Glutamatergic neuron (in vitro differentiated cells): ENCODE data around the gene SFI1. TPM values are rescaled to one million over a fixed set of nuclear protein-coding genes. Genes with fewer than 3 reads are reported as not detected.

Experiments used
- DNase-seq: peaks from one replicate; pipeline ENCODE4 v3.0.0; 2022
- H3K27ac Mint-ChIP-seq: one replicate; pipeline ENCODE4 v1.8.0; 2020; ENCODE audit warnings: mild to moderate bottlenecking, mixed read lengths, inconsistent platforms; ENCODE audit not compliant: unreplicated experiment
- H3K27me3 Mint-ChIP-seq: one replicate; pipeline ENCODE4 v1.8.0; 2020; ENCODE audit warnings: mild to moderate bottlenecking, moderate library complexity, mixed read lengths, inconsistent platforms; ENCODE audit not compliant: unreplicated experiment
- H3K36me3 Mint-ChIP-seq: one replicate; pipeline ENCODE4 v1.8.0; 2020; ENCODE audit warnings: mild to moderate bottlenecking, mixed read lengths, inconsistent platforms; ENCODE audit not compliant: unreplicated experiment
- H3K4me1 Mint-ChIP-seq: one replicate; pipeline ENCODE4 v1.8.0; 2020; ENCODE audit warnings: mild to moderate bottlenecking, low read depth, mixed read lengths, inconsistent platforms; ENCODE audit not compliant: unreplicated experiment
- H3K4me3 Mint-ChIP-seq: one replicate; pipeline ENCODE4 v1.8.0; 2020; ENCODE audit warnings: mild to moderate bottlenecking, mixed read lengths, inconsistent platforms; ENCODE audit not compliant: unreplicated experiment
- H3K9me3 Mint-ChIP-seq: one replicate; pipeline ENCODE4 v1.8.0; 2020; ENCODE audit warnings: mild to moderate bottlenecking, moderate library complexity, mixed read lengths, inconsistent platforms; ENCODE audit not compliant: unreplicated experiment
- CTCF ChIP-seq: fragments of 200-600 bp; sonication (generic); IDR thresholded peaks from one replicate; pipeline ENCODE4 v1.5.0; 2021; ENCODE audit not compliant: partially characterized antibody, unreplicated experiment
- total RNA-seq: library from RNA; stranded (reverse); fragmentation: NEBNext Ultra II Directional; extraction: Animal tissue kit (Norgen Biotek cat#: 25700); gene quantifications from one replicate; pipeline ENCODE4 v1.2.1, GENCODE V29; 2021; ENCODE audit not compliant: unreplicated experiment

Gene SFI1
- total RNA-seq, 1 donor from 2014 or later, result 48.7 TPM

GRCh38 chr22:31646186-31647019 is 150.1 kb downstream of the SFI1 start:
- Mint-ChIP-seq H3K4me3 (no peak overlapping the region), H3K4me1 (no peaks in the 10 kb centered on the region), H3K27ac (no peak overlapping the region), H3K36me3 (no peaks in the 10 kb centered on the region), H3K9me3 (no peaks in the 10 kb centered on the region), H3K27me3 (no peaks in the 10 kb centered on the region)
- no peak for TF ChIP-seq CTCF
- DNase-seq, result no peak

GRCh38 chr22:31647066-31647465 is 150.7 kb downstream of the SFI1 start:
- H3K36me3 Mint-ChIP-seq, result no peaks in the 10 kb centered on the region
- no peak for TF ChIP-seq CTCF

GRCh38 chr22:31647523-31648320 is 151.4 kb downstream of the SFI1 start:
- Mint-ChIP-seq H3K4me3 (no peak overlapping the region), H3K9me3 (no peaks in the 10 kb centered on the region), H3K27me3 (no peaks in the 10 kb centered on the region), H3K4me1 (no peaks in the 10 kb centered on the region), H3K27ac (no peak overlapping the region), H3K36me3 (no peaks in the 10 kb centered on the region)
- no peak for DNase-seq
- TF ChIP-seq CTCF, result no peak

More at GRCh38 chr22:31647066-31647465, 150.7 kb downstream of the SFI1 start:
- H3K4me1 Mint-ChIP-seq, result no peaks in the 10 kb centered on the region
- no peak overlapping the region for H3K4me3 Mint-ChIP-seq
- no peaks in the 10 kb centered on the region for H3K27me3 Mint-ChIP-seq
- DNase-seq, result no peak
- no peaks in the 10 kb centered on the region for H3K9me3 Mint-ChIP-seq
- no peak overlapping the region for H3K27ac Mint-ChIP-seq

GRCh38 chr22:31650391-31650790 is 154.1 kb downstream of the SFI1 start:
- no peak for TF ChIP-seq CTCF
- DNase-seq, result no peak
- H3K27ac Mint-ChIP-seq, result no peak overlapping the region
- H3K4me1 Mint-ChIP-seq, result no peaks in the 10 kb centered on the region
- H3K27me3 Mint-ChIP-seq, result no peaks in the 10 kb centered on the region
- no peaks in the 10 kb centered on the region for H3K9me3 Mint-ChIP-seq
- no peaks in the 10 kb centered on the region for H3K36me3 Mint-ChIP-seq
- no peak overlapping the region for H3K4me3 Mint-ChIP-seq

- TF ChIP-seq CTCF, result no peak
- H3K36me3 Mint-ChIP-seq, result no peaks in the 10 kb centered on the region
- H3K27me3 Mint-ChIP-seq, result no peaks in the 10 kb centered on the region
- H3K27ac Mint-ChIP-seq, result no peak overlapping the region
- DNase-seq, result no peak
- H3K9me3 Mint-ChIP-seq, result no peaks in the 10 kb centered on the region
- no peaks in the 10 kb centered on the region for H3K4me1 Mint-ChIP-seq
- H3K4me3 Mint-ChIP-seq, result no peak overlapping the region
These were observed 155.3 kb downstream of the SFI1 start for GRCh38 chr22:31651664-31652063.
